SK-N-DZ (cell line): ENCODE data around the gene SLC5A3.

Experiments used
- DNase-seq: peaks from one replicate; pipeline ENCODE4 v3.0.0-alpha.2; 2015; ENCODE audit warnings: low spot score

Gene SLC5A3

DNA sequence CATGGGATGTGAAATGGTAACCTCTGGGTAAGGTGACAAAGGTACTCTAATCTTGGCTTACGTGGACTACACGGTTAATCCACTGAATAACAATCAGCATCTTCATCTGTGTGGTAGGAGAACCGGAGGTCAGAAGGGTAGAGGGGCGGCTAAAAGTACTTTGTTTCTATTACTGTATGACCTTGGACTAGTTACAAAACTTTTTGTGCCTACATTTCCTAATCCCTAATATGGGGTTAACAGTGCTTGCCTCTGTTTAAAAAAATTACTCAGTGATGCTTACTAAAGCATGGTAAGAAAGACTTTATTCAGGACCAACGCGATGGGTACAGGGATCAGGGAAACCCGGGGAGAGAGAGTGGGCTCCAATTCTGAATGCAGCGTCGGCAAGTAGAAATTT is 1.7 kb upstream of the SLC5A3 start:
- no peak for DNase-seq

DNA sequence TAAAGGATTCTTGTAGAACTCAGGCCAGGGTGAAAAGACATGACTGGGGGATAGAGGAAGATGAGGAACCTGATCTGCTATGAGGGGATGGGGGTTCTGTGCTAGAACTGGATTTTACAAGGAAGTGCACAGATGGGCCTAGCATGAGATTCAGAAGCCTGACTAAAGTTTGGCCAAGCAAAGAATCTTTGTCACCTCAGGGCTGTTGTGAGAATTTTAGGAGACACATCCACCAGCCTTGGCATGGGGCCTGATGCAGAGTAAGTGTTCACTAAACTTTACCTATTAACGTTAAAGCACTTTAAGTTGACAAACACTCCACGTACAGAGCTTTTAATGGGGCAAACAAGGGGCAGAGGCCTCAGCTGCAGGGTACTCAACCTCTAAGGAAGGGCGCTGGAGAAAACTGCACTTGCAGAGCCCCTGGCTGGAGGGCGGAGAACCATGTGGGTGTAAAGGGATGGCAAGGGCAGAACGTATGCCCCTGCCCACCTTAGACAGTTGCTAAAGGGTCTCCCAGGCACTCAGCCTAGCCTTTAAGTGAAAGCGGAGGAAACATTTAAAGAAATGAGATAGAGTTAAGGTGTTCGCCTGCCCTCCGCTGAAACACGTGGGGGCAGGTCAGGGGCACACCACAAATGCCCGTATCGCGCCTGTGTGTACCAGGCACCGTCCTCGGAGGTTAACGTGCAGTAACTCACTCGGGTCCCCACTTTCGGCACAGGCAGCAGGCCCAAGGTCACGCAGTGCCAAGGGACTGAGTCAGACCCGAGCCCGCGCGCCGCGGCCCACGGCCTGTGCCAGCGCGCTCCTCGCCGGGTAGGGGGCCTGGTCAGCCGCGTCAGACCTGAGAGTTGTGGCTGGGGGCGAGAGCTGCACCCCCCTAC is 990 bp upstream of the SLC5A3 start:
- no peak for DNase-seq

DNA sequence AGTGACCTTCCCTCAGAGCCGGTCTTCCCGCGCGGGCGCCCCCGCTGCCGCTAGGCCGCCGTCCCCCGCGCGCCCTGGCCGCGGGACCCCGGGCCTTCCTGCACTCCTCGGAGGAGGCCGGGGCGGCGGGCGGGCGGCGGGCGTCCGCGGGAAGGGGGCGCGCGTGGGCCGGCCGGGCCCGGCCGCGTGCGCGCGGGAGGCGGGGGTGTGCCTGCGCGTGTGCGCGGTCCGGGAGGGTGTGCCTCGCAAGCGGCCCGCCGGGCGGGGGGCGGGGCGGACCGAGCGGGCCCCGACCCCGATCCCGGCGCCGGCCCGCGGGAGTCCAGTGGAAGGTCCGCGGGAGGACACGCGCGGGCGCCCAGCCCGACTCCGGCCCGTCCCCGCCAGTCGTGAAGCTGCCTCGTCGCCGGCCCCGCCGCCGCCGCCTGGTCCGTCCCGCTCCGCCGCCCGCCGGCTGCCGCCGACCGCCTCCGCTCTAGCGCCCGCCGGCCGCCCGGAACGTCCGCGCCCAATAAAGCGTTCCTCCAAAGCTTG is 438 bp downstream of the SLC5A3 start:
- no peak for DNase-seq

DNA sequence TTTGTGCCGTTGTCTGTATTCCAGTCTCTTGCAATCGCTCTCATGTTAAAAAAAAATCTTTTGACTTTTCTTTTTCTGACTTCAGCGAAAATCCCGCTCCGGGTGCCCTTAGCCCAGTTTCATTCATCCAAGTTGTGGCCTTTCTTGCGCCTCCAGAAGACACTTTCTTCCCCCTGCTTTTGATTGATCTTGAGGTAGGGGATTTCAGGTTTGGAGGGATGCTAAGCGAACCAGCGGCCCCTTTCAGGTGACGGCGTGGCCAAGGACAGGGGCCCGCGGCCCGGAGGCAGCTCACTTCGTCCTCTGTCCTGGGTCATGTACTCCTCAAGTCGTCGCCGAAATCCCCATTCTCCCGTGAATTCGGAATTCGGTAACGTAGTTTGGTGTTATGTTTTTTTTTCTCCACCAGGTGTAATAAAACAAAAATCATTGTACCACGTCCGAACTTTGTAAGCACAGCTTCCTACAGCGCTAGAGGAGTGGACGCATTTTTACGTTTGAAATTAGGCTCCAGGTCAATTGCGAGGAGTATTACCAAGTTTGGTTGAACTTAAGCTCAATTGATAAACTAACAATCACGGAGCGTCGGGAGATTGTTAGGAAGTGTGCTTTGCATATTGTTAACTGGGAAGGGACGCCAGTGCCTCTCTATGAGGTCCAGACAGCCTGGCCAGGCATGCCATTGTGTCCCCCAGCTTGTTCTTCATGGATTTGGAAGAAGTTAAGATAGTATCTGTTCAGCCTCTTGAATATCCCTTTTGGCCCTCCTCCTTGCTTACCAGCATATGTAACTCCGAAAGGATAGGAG is 1.1 kb downstream of the SLC5A3 start:
- DNase-seq, result no peak

DNA sequence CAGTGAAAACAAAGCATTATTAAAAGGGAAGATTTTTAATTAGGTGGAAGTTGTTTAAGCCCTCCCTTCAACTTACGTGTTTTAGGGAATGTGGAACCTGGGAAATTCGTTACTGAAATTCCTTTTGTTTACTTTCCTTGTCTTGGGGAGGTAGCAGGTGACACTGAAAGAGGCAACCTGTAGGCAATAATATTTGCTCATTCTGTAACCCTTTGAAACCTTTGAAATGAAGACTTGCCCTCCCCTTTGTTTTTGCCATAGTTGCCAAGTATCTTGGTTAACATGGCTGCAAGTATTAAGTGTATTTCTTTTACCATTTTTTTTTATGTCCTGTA is 1.7 kb downstream of the SLC5A3 start:
- no peak for DNase-seq

DNA sequence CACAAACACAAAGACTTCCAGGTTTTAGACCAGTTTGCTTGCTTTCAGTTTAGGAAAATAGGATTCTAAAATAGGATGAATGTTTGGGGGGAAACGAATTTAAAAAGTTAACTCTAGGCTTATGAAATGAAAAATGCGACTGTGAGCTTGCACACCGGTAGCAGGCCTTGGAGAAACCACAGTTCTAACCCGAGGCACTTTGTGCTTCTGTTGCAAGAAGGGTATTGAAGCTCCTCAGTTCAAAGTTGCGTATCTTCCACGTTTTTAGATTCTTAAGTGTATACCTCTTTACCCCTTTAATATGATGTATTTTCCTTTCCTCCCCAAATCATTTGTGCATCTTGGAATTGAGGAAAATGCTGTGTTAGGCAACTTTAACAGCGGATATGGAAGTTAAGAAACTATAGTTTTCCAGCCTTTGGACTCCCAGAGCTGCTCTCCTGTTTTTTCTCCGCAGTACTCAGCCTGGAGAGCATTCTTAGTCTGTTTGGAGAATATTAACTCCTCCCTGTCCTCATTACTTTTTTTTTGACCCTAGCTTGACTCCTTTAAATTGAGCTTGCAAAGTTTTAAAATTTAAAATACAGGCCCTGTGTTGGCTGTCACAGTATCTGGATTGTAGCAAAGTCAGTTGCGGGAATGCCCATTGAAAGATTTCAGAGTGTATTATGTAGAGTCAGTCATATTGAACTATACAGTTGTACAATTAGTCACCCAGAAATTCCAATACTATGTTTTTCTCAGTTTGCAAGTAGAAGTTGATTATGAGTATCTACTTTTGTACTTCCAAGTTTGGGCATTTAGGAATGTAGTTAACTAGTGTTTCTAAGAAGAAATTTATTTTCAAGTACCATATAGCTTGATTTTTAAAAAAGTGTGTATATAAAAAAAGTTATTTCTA is 2.6 kb downstream of the SLC5A3 start:
- no peak for DNase-seq

DNA sequence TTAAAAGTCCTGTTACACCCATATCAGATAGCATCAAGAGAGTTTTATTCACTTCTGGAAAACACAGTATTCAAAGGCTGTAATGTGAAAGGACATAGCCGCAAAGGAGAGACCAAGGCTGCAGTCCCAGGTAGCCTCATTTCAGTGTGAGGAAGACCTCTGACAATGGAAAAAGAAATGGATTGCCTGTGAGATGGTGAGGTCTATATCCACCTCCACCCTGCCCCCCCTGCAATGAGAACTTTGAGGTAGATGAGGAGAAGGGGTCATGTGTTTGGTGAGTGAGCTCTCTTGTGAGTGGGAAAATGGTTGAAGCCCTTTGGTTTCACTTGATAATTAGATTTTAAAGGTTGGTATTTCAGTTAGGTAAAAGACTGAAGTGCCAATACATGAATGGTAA is 3.5 kb downstream of the SLC5A3 start:
- DNase-seq, result no peak

DNA sequence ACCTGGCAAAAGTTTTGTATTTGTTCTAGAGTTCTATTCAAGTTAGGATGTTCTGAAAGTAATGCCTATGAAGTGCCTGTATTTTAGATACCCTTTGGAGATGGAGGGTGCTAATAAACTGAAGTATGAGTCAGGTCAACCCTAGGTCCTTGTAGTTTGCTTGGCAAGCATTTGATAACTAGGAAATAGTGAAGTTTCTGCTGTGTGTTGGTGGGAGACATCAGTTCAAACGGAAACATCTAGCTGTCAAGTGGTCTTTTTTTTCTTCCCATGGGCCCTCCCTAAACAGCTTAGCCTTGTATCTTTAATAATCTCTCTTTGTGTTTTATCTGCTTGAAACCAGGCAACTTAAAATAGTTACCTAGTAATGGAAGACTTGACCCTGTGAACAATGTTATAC is 4.5 kb downstream of the SLC5A3 start:
- DNase-seq, result no peak

DNA sequence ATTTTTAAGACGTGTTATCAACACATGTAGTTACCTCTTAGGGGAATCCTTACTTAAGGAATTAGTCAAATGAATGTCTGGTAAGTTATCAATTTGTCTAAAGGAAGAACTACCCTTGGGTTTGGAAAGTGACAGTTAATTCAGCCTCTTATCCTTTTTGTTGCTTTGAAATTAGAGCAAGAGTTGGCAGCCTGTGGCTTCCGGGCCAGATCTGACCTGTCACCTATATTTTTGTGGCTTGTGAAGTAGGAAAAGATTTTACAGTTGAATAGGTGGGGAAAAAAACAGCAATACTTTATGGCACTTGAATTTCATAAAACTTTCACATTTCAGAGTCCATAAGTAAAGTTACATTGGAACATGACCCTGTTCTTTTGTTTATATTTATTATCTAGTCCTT is 5.5 kb downstream of the SLC5A3 start:
- DNase-seq, result no peak

DNA sequence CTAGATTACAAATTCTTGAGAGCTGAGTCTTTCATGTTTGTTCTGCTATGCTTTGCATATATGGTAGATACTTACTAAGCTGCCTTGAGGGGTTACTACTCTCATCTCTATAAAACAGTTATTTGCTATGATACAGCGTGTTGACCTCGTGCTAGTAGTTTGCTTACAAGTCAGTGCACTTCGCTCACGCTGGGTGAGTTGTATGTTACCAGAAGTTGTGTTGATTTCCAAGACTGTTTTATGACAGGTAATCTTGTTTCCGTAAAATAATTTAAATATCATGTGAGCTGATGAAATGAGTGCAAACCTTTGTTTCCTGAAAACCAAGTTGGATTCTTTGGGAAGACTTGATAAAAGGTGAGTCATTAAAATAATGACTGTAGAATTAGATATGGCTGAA is 7.3 kb downstream of the SLC5A3 start:
- no peak for DNase-seq

DNA sequence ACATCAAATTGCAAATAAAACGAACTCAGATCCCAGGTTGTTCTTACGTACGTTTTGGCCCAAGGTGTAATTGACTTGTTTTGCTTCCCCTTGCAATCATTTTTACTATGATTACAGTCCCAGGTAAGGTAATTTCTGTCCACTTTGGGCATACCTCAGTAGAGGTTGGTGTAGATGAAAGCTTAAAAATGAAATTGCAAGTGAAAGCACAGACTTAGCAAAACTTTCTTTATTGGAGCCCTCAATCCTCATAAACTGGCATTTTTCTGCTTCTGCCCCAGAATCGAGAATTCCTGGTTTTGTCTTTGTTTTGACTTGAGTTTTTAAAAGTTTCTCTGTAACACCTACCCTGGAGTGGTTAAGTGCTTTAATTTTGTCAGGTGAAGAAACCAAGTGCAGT is 9.4 kb downstream of the SLC5A3 start:
- DNase-seq, result no peak

DNA sequence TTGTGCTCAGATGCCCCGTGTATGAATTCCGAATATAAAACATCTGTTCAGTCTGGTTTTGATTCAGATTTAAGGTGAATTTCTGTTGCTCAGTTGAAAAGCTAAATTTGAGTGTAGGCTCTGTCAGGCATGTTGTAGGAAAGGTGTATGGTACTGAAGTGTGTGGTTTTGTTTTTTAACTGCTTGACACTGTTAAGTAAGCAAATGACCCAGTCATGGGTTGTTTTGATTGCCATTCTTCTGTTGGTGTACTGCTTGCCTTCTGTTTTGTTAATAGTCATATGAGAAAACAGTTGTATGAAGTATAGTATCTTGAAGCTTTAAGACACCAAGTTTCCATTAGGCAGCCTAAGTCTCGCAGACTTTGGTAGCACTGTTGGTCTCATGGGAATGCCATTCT is 10.0 kb downstream of the SLC5A3 start:
- DNase-seq, result no peak

DNA sequence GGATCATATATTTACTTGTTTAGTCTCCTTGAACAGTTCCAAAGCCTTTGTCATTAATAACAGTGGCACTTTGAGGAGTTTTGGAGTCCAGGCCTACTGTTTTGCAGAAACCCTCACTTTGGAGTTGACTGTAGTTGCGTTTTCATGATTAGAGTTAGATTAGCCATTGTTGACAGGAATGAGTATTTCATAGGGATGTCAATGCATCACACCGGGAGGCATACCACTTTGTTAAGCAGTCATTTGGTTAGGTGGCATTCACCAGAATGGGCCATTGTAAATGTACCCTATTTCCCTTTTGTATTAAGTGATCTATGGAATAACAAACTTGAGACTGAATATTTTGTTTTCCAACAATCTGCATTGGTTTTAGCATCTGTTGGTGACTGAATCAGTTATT is 11.8 kb downstream of the SLC5A3 start:
- DNase-seq, result no peak

DNA sequence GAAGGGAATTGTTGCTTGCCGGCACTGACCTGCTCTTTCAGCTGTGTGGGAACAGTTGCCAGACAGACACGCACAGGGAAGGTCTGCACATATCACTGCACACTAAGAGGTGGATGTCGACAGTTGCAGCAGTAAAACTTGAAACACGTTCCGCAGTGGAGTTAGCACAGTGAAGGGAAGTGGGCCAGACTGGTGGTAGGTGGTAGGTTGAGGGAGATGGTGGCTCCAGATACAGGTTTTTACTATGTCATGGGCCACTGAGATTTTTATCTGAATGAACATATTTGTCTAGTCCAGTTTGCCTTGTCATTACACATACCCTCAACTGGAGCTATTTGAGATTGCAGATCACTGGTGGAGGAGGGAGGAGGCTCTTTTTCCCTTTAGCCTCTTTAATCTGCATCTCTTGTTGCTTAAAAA is 13.5 kb downstream of the SLC5A3 start:
- peak; percentile 19 for DNase-seq

DNA sequence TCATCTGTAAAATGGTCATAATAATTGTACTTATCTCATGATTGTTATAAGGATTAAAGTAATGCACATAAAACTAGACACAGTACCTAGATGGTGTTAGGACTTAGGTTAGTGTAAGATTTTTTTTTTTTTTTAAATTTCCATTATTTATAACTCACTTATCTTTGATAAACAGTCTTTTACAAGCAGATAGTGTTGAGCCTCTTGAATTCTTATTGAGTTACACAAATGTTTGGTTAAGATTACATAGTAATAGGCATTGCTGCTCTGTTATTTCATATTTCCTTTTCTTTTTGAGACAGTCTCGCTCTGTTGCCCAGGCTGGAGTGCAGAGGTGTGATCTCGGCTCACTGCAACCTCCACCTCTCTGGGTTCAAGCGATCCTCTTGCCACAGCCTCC is 15.4 kb downstream of the SLC5A3 start:
- no peak for DNase-seq

DNA sequence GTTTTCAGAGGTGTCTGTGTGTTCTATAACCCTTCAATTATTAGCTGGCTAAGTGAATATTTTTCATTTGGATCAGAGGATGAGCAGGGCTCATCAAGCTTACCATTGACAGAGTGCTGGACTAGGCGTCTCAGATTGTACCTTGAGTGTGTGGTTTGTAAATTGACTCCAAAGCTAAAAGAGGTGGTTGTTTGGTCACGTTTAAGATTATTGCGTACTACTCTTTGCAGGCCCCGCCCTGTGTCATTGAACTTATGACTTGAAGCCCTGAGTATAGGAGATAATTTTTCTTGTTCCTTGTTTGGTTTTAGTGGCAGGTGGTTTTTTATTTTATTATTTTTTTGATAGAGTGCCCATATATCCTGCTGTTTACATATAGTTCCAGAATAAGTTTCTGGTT is 17.7 kb downstream of the SLC5A3 start:
- DNase-seq, result no peak

DNA sequence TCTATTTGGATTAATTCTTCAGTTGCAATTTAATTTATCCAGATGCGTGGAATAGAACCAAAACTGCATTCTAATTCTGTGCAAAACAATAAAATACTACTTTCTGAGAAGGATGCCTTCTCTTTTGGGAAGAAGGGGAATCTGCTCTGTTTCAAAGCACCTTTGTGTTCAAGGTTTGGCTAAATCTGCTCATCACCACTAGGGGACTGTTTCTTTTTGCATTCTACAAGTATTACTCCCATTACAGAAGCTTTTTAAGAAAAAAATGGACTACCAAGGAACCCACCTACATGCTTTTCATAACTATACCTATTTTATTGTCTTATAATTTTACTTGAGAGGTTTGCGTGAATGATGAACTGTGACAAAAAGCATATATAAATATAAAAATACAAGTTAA is 18.2 kb downstream of the SLC5A3 start:
- DNase-seq, result no peak

DNA sequence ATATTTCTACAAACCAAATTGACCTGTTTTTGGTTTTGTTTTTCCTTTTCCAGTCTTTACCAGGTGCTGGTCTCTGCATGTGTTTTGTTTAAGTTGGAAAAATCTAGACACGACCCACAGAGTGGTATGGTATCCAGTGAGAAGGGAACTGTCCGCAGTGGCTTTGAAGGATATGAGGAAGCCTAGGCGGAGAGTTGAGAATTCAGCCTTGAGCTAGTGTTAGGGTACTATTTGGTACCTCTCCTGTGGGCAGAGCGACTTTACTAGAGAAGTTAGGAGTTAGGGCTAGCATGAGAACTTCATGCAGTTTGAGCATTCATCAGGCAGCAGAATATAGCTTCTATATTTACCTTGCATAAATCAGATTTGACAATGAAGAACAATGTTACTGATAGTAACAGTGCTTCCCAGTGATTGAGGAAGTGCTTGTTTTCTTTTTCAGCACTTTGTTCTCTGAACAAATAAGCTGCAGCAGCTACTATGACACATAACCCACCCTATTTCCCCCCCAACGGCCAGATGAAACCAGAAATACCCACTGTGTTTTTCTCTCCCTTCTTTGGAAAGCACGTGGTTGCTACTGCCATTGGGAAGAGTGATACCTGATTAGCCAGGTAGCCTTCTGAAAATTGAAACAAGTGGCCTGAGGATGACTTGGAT is 19.0 kb downstream of the SLC5A3 start:
- DNase-seq, result no peak

DNA sequence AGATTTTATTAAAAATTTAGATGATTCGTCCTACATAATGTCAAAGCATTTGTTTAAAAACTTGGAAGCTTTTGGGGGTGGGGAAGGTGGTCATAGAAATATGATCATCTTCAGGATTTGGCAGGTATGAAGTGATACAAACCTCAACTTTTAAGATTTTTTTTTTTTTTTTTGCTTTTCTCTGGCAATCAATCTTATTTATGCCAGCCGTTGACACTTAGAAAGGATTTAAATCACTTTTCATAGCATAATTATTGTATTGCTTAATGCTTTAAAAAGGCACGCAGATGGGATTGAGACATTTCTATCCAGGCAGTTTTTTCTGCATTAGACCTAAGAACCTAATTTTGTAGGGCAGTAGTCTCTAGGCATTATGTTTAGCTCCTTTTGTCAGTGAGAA is 19.7 kb downstream of the SLC5A3 start:
- no peak for DNase-seq

DNA sequence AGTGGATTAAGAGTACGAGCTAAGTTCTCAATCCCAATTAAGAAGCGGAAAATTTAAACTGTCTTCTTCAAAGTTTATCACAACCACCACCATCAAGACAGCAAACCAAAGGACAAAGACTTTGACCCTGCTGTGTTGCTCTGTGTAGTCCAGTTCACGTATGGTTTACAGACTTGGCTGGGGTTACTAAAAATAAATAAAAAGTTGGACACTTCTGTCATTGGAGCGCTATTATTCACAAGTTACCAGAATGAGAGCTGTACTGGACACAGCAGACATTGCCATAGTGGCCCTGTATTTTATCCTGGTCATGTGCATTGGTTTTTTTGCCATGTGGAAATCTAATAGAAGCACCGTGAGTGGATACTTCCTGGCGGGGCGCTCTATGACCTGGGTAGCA is 21.6 kb downstream of the SLC5A3 start:
- no peak for DNase-seq

DNA sequence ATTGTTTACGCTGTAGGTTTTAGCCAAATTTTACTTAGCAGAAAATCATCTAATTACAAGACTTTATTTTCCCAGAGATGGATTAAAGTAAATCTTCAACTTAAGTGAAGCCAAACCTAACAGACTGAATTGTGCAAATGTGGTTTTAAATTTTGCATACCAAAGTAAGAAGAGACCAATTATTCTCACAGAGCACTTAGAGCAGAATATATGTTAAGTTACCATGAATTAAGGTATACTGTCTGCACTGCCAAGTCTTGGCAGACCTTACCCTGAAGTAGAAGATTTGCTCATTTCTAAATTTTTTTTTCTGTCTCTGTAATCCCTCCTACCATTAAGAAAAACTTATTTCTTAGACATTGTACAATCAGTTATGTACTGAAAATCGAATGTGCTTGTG is 24.1 kb downstream of the SLC5A3 start:
- no peak for DNase-seq
